Kidney capillary endothelial cell (primary cell): ENCODE data around the gene ETFBKMT.
"Not testable (repeated sequence)": the region's sequence is repeated elsewhere in the genome, so short reads cannot be mapped to it uniquely, and the experiment has no call there.

Experiments
- DNase-seq: peaks from one replicate; pipeline ENCODE4 v3.0.0-alpha.2; 2018; ENCODE audit warnings: low spot score

The ETFBKMT gene

DNA sequence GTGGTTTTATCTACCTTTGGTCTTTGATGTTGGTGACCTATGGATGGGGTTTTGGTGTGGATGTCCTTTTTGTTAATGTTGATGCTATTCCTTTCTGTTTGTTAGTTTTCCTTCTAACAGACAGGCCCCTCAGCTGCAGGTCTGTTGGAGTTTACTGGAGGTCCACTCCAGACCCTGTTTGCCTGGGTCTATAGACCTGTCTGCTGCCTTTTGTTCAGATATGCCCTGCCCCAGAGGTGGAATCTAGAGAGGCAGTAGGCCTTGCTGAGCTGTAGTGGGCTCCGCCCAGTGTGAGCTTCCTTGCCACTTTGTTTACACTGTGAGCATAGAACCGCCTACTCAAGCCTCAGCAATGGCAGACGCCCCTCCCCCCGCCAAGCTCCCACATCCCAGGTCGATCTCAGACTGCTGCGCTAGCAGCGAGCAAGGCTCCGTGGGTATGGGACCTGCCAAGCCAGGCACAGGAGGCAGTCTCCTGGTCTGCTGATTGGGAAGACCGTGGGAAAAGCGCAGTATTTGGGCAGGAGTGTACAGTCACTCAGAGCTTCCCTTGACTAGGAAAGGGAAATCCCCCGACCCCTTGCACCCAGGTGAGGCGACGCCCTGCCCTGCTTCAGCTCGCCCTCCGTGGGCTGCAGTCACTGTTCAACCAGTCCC, 59.2 kb downstream of the ETFBKMT start:
- DNase-seq = not testable (repeated sequence)

DNA sequence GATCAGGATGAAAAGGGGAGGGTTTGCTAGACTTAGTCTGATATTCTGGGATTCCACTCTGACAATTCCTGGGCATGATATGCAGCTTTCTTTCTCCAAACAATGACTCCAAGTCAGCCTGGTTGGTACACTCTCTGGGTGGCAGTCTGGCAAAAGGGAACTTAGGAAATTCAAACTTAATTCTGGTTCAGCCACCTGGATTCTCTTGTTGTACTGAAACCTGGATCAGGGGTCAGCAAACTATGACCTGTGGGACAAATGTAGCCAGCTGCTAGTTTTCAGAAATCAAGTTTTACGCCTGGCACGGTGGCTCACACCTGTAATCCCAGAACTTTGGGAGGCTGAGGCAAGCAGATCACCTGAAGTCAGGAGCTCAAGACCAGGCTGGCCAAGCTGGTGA, 63.1 kb downstream of the ETFBKMT start:
- no peak for DNase-seq
